GM12801 (cell line): Measurements from ENCODE around the gene CDK14.

ENCODE experiments used
- CTCF ChIP-seq: IDR thresholded peaks from one replicate; pipeline ENCODE4 v1.5.1; 2011; ENCODE audit warnings: control low read depth; ENCODE audit not compliant: insufficient read length; ENCODE audit errors: extremely low read depth

CDK14 gene

GRCh38 chr7:90607196-90607595 is 11.1 kb downstream of the CDK14 start:
- no peak for TF ChIP-seq CTCF

- TF ChIP-seq CTCF = no peak
These were observed 14.0 kb downstream of the CDK14 start for GRCh38 chr7:90610105-90610504.

GRCh38 chr7:90611115-90611514 is 15.0 kb downstream of the CDK14 start:
- TF ChIP-seq CTCF = no peak

- no peak for TF ChIP-seq CTCF
These were observed 17.0 kb downstream of the CDK14 start for GRCh38 chr7:90613088-90613498.

GRCh38 chr7:90617442-90617841 is 21.3 kb downstream of the CDK14 start:
- no peak for TF ChIP-seq CTCF

- no peak for TF ChIP-seq CTCF
These were observed 22.8 kb downstream of the CDK14 start for GRCh38 chr7:90618876-90619275.

GRCh38 chr7:90621125-90621746 is 25.1 kb downstream of the CDK14 start:
- no peak for TF ChIP-seq CTCF

GRCh38 chr7:90621747-90622140 is 25.6 kb downstream of the CDK14 start:
- no peak for TF ChIP-seq CTCF
